ENCODE results near the gene TUBB4A.

- no peak for TF ChIP-seq EZH2 (IDR thresholded peaks at IDR 0.05; ENCODE audit: borderline replicate concordance)
- peak; percentile 99 for TF ChIP-seq CTCF (IDR thresholded peaks at IDR 0.05; ENCODE audit: poor library complexity)
- TF ChIP-seq EZH2phosphoT487 (IDR thresholded peaks at IDR 0.05; ENCODE audit: low read depth, severe bottlenecking, unreplicated experiment) = no peak
Measured at GRCh38 chr19:6516659-6517291, 14.7 kb upstream of the TUBB4A start.
